ENCODE data around the gene NR1D2.

NR1D2 gene

DNA sequence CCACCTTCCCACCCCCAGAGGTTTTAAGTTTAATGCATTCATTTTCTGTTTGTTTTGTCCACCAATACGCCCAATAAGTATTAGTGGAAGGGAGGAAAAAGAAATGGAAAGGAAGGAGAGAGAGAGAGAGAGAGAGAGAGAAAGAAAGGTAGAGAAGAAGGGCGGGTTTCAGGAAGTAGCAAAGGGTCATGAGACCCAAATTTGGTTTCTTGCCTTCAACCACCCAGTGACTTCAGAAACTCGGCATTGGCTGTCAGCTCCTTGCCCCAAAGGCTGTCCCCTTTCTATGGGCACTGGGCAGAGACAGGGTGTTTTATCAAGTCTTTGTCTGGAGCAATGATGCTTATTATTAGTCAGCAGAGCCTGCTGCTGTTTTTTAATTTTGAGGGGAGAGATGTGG lies 13.5 kb upstream of the NR1D2 start (continued):
- TF ChIP-seq, protein P1, sequence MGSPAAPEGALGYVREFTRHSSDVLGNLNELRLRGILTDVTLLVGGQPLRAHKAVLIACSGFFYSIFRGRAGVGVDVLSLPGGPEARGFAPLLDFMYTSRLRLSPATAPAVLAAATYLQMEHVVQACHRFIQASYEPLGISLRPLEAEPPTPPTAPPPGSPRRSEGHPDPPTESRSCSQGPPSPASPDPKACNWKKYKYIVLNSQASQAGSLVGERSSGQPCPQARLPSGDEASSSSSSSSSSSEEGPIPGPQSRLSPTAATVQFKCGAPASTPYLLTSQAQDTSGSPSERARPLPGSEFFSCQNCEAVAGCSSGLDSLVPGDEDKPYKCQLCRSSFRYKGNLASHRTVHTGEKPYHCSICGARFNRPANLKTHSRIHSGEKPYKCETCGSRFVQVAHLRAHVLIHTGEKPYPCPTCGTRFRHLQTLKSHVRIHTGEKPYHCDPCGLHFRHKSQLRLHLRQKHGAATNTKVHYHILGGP (tag by site-specific recombination; IDR thresholded peaks at IDR 0.05): no peak
- TF ChIP-seq, protein P2, sequence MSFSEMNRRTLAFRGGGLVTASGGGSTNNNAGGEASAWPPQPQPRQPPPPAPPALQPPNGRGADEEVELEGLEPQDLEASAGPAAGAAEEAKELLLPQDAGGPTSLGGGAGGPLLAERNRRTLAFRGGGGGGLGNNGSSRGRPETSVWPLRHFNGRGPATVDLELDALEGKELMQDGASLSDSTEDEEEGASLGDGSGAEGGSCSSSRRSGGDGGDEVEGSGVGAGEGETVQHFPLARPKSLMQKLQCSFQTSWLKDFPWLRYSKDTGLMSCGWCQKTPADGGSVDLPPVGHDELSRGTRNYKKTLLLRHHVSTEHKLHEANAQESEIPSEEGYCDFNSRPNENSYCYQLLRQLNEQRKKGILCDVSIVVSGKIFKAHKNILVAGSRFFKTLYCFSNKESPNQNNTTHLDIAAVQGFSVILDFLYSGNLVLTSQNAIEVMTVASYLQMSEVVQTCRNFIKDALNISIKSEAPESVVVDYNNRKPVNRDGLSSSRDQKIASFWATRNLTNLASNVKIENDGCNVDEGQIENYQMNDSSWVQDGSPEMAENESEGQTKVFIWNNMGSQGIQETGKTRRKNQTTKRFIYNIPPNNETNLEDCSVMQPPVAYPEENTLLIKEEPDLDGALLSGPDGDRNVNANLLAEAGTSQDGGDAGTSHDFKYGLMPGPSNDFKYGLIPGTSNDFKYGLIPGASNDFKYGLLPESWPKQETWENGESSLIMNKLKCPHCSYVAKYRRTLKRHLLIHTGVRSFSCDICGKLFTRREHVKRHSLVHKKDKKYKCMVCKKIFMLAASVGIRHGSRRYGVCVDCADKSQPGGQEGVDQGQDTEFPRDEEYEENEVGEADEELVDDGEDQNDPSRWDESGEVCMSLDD (tag by site-specific recombination; IDR thresholded peaks at IDR 0.05): no peak
- no peak for TF ChIP-seq ZBTB48 (tag by site-specific recombination; IDR thresholded peaks at IDR 0.05)

GRCh38 chr3:23932571-23932970 lies 12.5 kb upstream of the NR1D2 start:
- ChIA-PET POLR2A (no interaction called here), CTCF (no interaction called here)

More at GRCh38 chr3:23932571-23932970, 12.5 kb upstream of the NR1D2 start:
- Histone ChIP-seq H3K9me3 (ENCODE audit: control insufficient read depth, insufficient read depth, low read depth, low read length) (no peaks in the 10 kb centered on the region), H3K36me3 (ENCODE audit: control insufficient read depth in 2 of 2, insufficient read depth in 1 of 2, low read length in 2 of 2) (no peaks in the 10 kb centered on the region), H3K4me3 (ENCODE audit: low read depth, low read length) (no peak overlapping the region), H3K4me1 (ENCODE audit: control insufficient read depth, insufficient read depth, low read length) (no peaks in the 10 kb centered on the region), H3K27ac (ENCODE audit: extremely low read depth, low read depth, low read length) (no peak overlapping the region)
- TF ChIP-seq ZNF510 (tag by site-specific recombination; IDR thresholded peaks at IDR 0.05; ENCODE audit: insufficient replicate concordance) (no peak), SP7 (tag by site-specific recombination; IDR thresholded peaks at IDR 0.05) (no peak), ZNF530 (tag by site-specific recombination; IDR thresholded peaks at IDR 0.05; ENCODE audit: low read depth) (no peak), ZNF843 (tag by site-specific recombination; IDR thresholded peaks at IDR 0.05) (no peak), ZNF366 (tag by site-specific recombination; conservative IDR thresholded peaks at IDR 0.05) (no peak), REPIN1 (tag by site-specific recombination; IDR thresholded peaks at IDR 0.05; ENCODE audit: low read depth) (no peak), ZNF266 (tag by site-specific recombination; IDR thresholded peaks at IDR 0.05; ENCODE audit: low read depth) (no peak), ZNF664 (tag by site-specific recombination; IDR thresholded peaks at IDR 0.05) (no peak), SP2 (tag by site-specific recombination; IDR thresholded peaks at IDR 0.05) (no peak), ZFHX2 (tag by site-specific recombination; conservative IDR thresholded peaks at IDR 0.05) (no peak), GLIS1 (tag by site-specific recombination; IDR thresholded peaks at IDR 0.05) (no peak), ZNF433 (tag by site-specific recombination; IDR thresholded peaks at IDR 0.05; ENCODE audit: low read depth) (no peak), ZNF585B (tag by site-specific recombination; IDR thresholded peaks at IDR 0.05) (no peak), ZBTB48 (tag by site-specific recombination; IDR thresholded peaks at IDR 0.05) (no peak), SALL2 (tag by site-specific recombination; IDR thresholded peaks at IDR 0.05; ENCODE audit: borderline replicate concordance) (no peak), ZNF704 (tag by site-specific recombination; IDR thresholded peaks at IDR 0.05) (no peak)
- TF ChIP-seq, protein P2 (tag by site-specific recombination; IDR thresholded peaks at IDR 0.05): no peak
- TF ChIP-seq, protein P3, sequence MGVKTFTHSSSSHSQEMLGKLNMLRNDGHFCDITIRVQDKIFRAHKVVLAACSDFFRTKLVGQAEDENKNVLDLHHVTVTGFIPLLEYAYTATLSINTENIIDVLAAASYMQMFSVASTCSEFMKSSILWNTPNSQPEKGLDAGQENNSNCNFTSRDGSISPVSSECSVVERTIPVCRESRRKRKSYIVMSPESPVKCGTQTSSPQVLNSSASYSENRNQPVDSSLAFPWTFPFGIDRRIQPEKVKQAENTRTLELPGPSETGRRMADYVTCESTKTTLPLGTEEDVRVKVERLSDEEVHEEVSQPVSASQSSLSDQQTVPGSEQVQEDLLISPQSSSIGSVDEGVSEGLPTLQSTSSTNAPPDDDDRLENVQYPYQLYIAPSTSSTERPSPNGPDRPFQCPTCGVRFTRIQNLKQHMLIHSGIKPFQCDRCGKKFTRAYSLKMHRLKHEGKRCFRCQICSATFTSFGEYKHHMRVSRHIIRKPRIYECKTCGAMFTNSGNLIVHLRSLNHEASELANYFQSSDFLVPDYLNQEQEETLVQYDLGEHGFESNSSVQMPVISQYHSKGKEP (tag by site-specific recombination; IDR thresholded peaks at IDR 0.05): no peak
- TF ChIP-seq, protein P4, sequence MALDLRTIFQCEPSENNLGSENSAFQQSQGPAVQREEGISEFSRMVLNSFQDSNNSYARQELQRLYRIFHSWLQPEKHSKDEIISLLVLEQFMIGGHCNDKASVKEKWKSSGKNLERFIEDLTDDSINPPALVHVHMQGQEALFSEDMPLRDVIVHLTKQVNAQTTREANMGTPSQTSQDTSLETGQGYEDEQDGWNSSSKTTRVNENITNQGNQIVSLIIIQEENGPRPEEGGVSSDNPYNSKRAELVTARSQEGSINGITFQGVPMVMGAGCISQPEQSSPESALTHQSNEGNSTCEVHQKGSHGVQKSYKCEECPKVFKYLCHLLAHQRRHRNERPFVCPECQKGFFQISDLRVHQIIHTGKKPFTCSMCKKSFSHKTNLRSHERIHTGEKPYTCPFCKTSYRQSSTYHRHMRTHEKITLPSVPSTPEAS (tag by site-specific recombination; IDR thresholded peaks at IDR 0.05): no peak

Measured in HEK293 (cell line).